ENCODE data around the gene PGR. TPM values are rescaled to one million over a fixed set of nuclear protein-coding genes. Genes with fewer than 3 reads are reported as not detected.

Gene PGR
- total RNA-seq (2021) (0.15 and 0.24 TPM in 2 replicates), Bru-seq, nascent RNA (percentile 15 among the genes with signal in this experiment), BruChase-seq, experiment 1, labeled RNA remaining after a 2-hour chase (percentile 13 among the genes with signal in this experiment), BruChase-seq, experiment 2, labeled RNA remaining after a 6-hour chase (percentile 17 among the genes with signal in this experiment)
- long read RNA-seq, result 0 reads

GRCh38 chr11:101129203-101129943 lies at the start of gene PGR:
TSS of gene PGR (minus strand) at chr11:101129813. CDS start at chr11:101129070, 743 bp downstream.
- Histone ChIP-seq H3K27ac (ENCODE audit: low read depth, low read length, poor library complexity, severe bottlenecking) (no peak within 1 kb of the TSS), H3K4me1 (ENCODE audit: insufficient read depth, low read length, poor library complexity, severe bottlenecking) (peaks cover 18% of the 10 kb centered on the region), H3K4me3 (ENCODE audit: low read depth, low read length, poor library complexity, severe bottlenecking) (peak within 1 kb of the TSS; percentile 24), H3K9me3 (ENCODE audit: low read depth, low read length, poor library complexity, severe bottlenecking) (no peaks in the 10 kb centered on the region), H3K27me3 (replicated peaks; ENCODE audit: insufficient read depth, low read depth, low read length, poor library complexity) (peaks cover 73% of the 10 kb centered on the region), H3K36me3 (ENCODE audit: insufficient read depth, low read length, poor library complexity, severe bottlenecking) (no peaks in the 10 kb centered on the region)
- POLR2A ChIA-PET (ENCODE audit: low non-redundant PET), result interaction anchor here (0.6 kb wide), 1 partner anchor 445 kb away, joined by 4 read pairs; no protein-coding TSS in a partner anchor
- intact Hi-C loops (cut with micrococcal nuclease; ENCODE audit: unreplicated experiment), result no loop called here
- TF ChIP-seq EZH2 (IDR thresholded peaks at IDR 0.05; ENCODE audit: borderline replicate concordance, low read depth, low read length, poor library complexity, severe bottlenecking) (peak; percentile 67), CTCF (conservative IDR thresholded peaks at IDR 0.05; ENCODE audit: low read depth, low read length) (no peak)
- CTCF ChIA-PET, result no interaction called here
- peak; percentile 76 for DNase-seq (ENCODE audit: low spot score)
- BruUV-seq (replicated peaks), result no TSS peak

GRCh38 chr11:101176381-101176780 lies 46.8 kb upstream of the PGR start:
- no peaks in the 10 kb centered on the region for H3K36me3 ChIP-seq (ENCODE audit: insufficient read depth, low read length, poor library complexity, severe bottlenecking)
- ChIA-PET CTCF (no interaction called here), POLR2A (ENCODE audit: low non-redundant PET) (no interaction called here)
- no peaks in the 10 kb centered on the region for H3K9me3 ChIP-seq (ENCODE audit: low read depth, low read length, poor library complexity, severe bottlenecking)
- no peak overlapping the region for H3K4me3 ChIP-seq (ENCODE audit: low read depth, low read length, poor library complexity, severe bottlenecking)
- intact Hi-C loops (cut with micrococcal nuclease; ENCODE audit: unreplicated experiment), result no loop called here
- no peak for DNase-seq (ENCODE audit: low spot score)
- no peak overlapping the region for H3K27ac ChIP-seq (ENCODE audit: low read depth, low read length, poor library complexity, severe bottlenecking)
- no peaks in the 10 kb centered on the region for H3K27me3 ChIP-seq (replicated peaks; ENCODE audit: insufficient read depth, low read depth, low read length, poor library complexity)
- H3K4me1 ChIP-seq (ENCODE audit: insufficient read depth, low read length, poor library complexity, severe bottlenecking), result no peaks in the 10 kb centered on the region
- BruUV-seq (replicated peaks), result no TSS peak
- TF ChIP-seq CTCF (conservative IDR thresholded peaks at IDR 0.05; ENCODE audit: low read depth, low read length) (no peak), EZH2 (IDR thresholded peaks at IDR 0.05; ENCODE audit: borderline replicate concordance, low read depth, low read length, poor library complexity, severe bottlenecking) (no peak)

- intact Hi-C loops (cut with micrococcal nuclease; ENCODE audit: unreplicated experiment), result no loop called here
- Histone ChIP-seq H3K27ac (ENCODE audit: low read depth, low read length, poor library complexity, severe bottlenecking) (no peak overlapping the region), H3K36me3 (ENCODE audit: insufficient read depth, low read length, poor library complexity, severe bottlenecking) (no peaks in the 10 kb centered on the region), H3K4me1 (ENCODE audit: insufficient read depth, low read length, poor library complexity, severe bottlenecking) (no peaks in the 10 kb centered on the region), H3K9me3 (ENCODE audit: low read depth, low read length, poor library complexity, severe bottlenecking) (no peaks in the 10 kb centered on the region), H3K27me3 (replicated peaks; ENCODE audit: insufficient read depth, low read depth, low read length, poor library complexity) (no peaks in the 10 kb centered on the region), H3K4me3 (ENCODE audit: low read depth, low read length, poor library complexity, severe bottlenecking) (no peak overlapping the region)
- TF ChIP-seq EZH2 (IDR thresholded peaks at IDR 0.05; ENCODE audit: borderline replicate concordance, low read depth, low read length, poor library complexity, severe bottlenecking), result no peak
- TF ChIP-seq CTCF (conservative IDR thresholded peaks at IDR 0.05; ENCODE audit: low read depth, low read length), result no peak
- no TSS peak for BruUV-seq (replicated peaks)
- no peak for DNase-seq (ENCODE audit: low spot score)
- CTCF ChIA-PET, result no interaction called here
- POLR2A ChIA-PET (ENCODE audit: low non-redundant PET), result no interaction called here
These were observed 40.3 kb upstream of the PGR start for GRCh38 chr11:101169944-101170343.
